Nucleus accumbens (tissue), 56 donors: Measurements from ENCODE around the gene PNLIPRP1.

Experiments
- DNase-seq, 56 donors: peaks; one replicate each; lab custom pipeline; 2025; lab: John Stamatoyannopoulos, UW

PNLIPRP1 gene

GRCh38 chr10:116590590-116591444 lies at the start of gene PNLIPRP1:
Gene PNLIPRP1 (plus strand): TSS chr10:116590959. CDS start chr10:116591130, 171 bp downstream.
- DNase-seq = no peak

DNA sequence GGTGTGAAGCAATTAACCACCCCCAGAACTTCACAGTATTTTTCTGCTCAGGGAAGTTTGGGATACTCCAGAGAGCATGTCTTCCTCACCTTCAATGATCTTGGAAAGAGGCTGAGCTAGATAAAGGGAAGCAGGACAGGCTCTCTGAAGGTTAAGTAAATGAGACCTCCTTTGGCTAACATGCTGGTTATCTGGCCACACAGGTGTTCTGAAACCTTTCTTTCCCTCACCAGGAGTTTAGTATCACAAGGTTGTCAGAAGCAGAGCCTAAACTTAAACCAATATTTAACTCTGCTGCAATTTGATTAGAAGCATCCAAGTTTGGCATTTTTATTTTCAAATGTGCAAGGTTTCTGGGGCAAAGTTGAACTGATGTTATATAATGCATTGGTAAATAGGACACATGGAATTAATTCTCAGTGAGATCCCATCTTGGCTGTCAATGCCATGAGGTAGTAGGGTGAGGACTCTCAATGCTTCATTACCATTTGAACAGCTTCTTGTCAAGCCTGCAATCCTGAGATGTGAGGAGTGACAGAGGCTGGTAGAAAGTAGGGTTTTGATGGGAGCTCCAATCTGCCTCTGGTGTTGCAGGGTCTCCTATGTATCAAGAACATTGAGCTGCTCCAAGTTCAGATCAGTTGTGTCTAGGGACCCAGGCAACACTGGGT lies 48.6 kb upstream of the PNLIPRP1 start:
- no peak for DNase-seq

DNA sequence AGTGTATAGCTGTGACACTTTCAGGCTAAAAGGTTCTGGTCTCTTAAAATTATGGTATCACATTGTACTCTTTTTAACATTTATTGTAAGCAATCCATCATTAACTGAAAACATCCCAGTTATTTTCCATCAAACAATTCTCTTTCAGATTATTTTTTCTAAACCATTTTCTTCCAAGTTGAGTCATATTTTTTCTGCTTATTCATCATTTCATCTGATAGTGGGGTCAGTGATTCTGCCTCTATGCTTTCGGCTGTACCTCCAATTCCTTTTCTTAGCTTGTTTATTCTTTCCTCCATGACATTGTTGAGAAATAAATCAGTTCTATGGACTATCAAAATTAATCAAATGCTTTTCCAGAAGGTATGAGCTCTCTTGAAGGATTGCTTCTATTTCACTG lies 45.6 kb upstream of the PNLIPRP1 start:
- no peak for DNase-seq

GRCh38 chr10:116545756-116546155 lies 45.0 kb upstream of the PNLIPRP1 start, which contains the start of gene PNLIP:
Gene PNLIP (plus strand): TSS chr10:116545931. CDS start chr10:116546093, 162 bp downstream.
- no peak for DNase-seq

DNA sequence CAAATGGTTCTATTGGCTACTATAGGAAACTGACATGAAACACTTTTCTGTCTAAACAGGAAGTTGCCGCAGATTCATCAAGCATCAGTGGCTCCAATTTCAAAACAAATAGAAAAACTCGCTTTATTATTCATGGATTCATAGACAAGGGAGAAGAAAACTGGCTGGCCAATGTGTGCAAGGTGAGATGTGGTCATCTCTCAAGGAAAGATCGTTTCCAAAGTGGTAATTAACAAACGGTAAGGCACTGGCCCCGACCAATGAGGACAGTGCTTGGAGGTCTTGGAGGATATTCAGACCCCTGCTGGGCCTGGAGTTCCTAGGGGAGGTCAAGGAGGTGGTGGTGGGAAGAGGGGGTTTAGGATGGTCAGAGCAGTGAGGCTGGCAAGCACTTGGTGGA lies 42.5 kb upstream of the PNLIPRP1 start:
- no peak for DNase-seq

GRCh38 chr10:116553378-116553980 lies 37.3 kb upstream of the PNLIPRP1 start:
- no peak for DNase-seq

DNA sequence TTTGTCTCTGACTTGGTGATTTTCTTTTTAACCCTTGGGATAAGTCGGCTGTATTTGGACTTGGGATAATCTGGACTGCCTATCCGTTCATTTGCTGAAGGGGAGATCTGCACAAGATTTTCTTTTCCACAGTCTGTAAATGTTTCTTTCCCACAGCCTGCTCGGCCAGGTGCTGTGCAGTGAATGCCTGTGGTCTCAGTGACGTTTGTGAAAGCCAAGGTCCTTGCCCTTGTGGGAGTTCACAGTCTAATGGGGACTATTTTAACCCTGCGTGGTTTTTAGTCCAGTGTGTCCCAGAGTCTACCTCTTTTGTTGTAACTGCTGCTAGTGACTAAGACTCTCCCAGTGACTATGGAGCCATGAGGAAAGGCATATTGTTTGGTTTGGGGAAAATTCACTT lies 36.1 kb upstream of the PNLIPRP1 start:
- DNase-seq = no peak

DNA sequence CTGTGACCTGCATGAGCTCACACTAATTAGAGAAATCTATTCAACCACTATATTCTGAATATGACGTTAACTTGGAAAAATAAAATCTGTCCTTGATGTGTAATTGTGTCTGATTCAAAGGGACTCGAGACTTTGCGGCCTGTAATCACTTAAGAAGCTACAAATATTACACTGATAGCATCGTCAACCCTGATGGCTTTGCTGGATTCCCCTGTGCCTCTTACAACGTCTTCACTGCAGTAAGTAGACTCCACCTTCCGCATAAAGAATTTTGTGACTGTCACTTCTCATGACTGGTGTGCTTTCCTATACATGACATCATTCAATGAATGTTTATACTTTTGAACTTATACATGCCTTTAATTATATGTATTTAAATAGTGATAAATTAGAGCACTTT lies 34.9 kb upstream of the PNLIPRP1 start:
- no peak for DNase-seq

DNA sequence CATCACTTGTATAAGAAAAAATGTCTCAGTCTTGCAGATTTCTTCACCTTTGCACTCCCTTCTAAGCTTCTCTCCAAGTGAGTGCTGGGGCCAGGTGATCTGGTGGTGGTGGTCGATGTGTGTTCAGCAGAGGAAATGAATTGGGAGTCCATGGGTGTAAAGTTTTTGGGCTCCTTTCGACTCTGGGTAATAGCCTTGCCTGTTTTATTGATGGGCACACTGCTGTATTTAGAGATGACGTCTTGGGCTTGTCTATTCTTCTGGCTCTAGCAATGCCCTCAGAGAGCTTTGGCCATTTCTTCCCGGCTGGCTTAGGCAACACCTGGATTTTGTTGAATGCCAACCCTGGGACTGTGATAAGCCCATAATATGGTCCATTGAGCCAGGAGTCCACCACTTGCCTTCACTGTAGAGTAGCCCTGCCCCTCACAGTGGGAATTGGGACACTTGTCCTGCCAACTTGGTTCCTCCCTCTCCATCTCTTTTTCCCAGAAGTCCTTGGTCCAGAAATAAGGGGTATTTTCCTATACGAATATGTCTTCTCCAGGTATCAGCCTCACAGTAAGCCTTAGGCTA lies 33.4 kb upstream of the PNLIPRP1 start:
- no peak for DNase-seq

DNA sequence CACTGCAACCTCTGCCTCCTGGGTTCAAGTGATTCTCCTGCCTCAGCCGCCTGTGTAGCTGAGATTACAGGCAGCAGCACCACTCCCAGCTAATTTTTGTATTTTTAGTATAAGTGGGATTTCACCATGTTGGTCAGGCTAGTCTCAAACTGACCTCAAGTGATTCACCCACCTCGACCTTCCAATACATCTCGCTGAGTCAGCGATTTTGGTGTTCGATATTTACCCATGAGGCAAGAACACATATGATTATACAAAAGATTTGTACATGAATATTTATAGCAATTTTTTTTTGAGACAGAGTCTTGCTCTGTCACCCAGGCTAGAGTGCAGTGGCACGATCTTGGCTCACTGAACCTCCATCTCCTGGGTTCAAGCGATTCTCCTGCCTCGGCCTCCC lies 25.2 kb upstream of the PNLIPRP1 start:
- DNase-seq = no peak

DNA sequence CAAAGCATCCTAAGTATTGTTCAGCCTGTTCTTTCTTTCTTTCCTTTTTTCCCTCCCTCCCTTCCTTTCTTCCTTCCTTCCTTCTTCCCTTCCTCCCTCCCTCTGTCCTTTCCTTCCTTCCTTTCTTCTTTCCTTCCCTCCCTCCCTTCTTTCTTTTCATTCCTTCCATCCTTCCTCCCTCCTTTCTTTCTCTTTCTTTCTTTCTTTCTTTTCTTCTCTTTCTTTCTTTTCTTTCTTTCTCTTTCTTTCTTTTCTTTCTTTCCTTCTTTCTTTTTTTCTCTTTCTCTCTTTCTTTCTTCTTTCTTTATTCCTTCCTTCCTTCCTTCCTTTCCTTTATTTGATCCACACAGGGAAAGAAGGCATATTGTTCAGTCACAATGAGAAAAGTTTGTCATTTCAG lies 23.8 kb upstream of the PNLIPRP1 start:
- DNase-seq = no peak

DNA sequence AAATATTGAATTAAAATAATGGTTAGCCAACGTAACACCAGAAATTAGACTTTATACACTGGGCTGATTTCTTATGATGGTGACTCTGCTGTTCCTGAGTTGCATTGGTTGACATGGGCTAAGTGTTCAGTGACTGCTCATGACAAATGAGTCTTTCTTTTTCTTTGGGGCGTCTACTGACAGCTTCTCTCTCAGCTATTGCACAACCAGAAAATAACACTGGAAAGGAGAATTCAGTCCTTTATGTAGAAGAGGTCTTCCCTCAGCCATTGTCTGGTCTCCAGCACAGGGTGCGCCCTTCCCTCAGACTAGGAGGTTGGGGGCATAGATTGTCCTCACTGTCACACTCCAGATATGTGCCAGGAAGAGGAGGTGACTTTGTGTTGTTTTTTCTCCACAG lies 23.4 kb upstream of the PNLIPRP1 start:
- DNase-seq = no peak

DNA sequence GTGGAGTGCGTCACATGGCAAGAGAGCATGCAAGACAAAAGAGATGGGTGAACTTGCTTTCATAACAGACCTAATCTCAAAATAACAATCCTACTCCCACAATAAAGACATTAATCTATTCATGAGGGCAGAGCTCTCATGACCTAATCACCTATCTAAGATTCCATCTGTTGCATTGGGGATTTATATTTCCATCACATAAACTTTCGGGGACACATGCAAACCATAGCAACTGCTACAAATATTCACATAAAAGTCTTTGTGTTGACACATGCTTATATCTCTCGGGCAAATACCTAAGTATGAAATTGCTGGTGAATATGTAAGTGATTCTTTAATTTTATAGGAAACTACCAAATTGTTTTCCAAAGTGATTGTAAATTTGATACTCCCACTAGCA lies 16.0 kb upstream of the PNLIPRP1 start:
- DNase-seq = no peak

GRCh38 chr10:116587878-116588591 lies 2.7 kb upstream of the PNLIPRP1 start:
- DNase-seq = no peak

- no peak for DNase-seq
Measured at GRCh38 chr10:116588995-116589394, 1.8 kb upstream of the PNLIPRP1 start.

GRCh38 chr10:116589926-116590325 lies 833 bp upstream of the PNLIPRP1 start:
- DNase-seq = no peak

DNA sequence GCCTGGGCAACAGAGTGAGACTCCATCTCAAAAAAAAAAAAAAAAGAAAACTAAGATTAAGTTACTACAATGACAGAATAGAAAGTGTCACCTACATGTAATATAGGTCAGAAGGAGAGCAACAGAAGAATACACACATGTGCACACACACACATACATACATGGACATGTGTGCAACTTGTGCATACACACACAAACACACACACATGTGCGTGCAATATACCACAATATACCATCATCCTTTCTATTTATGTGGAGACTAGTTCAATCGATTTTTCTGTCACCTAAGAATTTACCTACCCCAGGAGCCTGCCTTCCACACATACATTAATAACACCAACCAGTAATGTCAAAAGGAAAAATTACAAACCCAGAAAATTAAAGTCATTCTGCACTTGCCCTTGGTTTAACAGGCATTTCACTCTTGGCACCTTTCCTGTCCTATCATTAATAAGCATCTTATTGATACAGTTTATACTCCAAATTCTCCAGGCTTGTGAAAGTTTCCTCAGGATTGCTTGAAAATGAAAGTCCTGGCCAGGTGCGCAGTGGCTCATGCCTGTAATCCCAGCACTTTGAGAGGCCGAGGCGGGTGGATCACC lies 2.5 kb downstream of the PNLIPRP1 start:
- DNase-seq = no peak

GRCh38 chr10:116594525-116595035 lies 3.8 kb downstream of the PNLIPRP1 start:
- no peak for DNase-seq

- DNase-seq = no peak
Measured at GRCh38 chr10:116596062-116596461, 5.3 kb downstream of the PNLIPRP1 start.

DNA sequence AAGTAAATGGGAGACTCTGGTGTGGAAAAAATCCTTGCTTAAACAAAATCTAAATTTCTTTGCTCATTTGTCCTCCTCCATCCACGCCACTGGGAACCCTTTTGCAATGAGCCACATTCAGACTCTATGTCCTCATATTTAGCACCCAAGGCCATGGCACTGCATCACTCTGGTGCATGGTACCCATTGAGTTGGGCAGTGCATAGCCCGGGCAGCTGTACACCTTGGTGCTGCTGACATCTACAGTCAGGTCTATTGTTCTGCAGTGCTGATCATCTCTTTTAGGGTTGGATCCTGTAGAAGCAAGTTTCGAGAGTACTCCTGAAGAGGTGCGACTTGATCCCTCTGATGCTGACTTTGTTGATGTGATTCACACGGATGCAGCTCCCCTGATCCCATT lies 6.8 kb downstream of the PNLIPRP1 start:
- DNase-seq = no peak
